IMR-90 (cell line): ENCODE data around the gene MAFF. TPM values are rescaled to one million over a fixed set of nuclear protein-coding genes. Genes with fewer than 3 reads are reported as not detected.

Experiments used
- ATAC-seq: fragments of 200-7000 bp; cut with Tn5 transposase; 2 replicates; pipeline ENCODE4 v1.9.1; 2020; ENCODE audit warnings: low read depth, mild to moderate bottlenecking, moderate library complexity
- BruUV-seq: library from RNA; stranded (reverse); fragments of 400-500 nt; replicated peaks from 2 replicates; lab custom pipeline; 2021; lab: Mats Ljungman, UMichigan
- CTCF ChIA-PET: fragments of 300-600 bp; formaldehyde crosslinking; extraction: SDS; loops from one replicate; lab custom pipeline; 2021; ENCODE audit warnings: antibody characterized with exemption; lab: Yijun Ruan, JAX
- POLR2A ChIA-PET: fragments of 300-600 bp; sonication (Branson Sonifier 250); formaldehyde crosslinking; loops from one replicate; lab custom pipeline; 2022; ENCODE audit warnings: antibody characterized with exemption; ENCODE audit not compliant: unreplicated experiment; lab: Charles Lee
- DNase-seq: peaks from one replicate; pipeline ENCODE4 v3.0.0; 2013
- H2AFZ ChIP-seq: replicated peaks from 2 replicates; pipeline ENCODE3; 2013; ENCODE audit warnings: low read length, mild to moderate bottlenecking; ENCODE audit not compliant: poor library complexity
- H2AK5ac ChIP-seq: 2 replicates; pipeline ENCODE4 v1.6.1; 2013; ENCODE audit warnings: low read depth, low read length, inconsistent platforms
- H2AK9ac ChIP-seq: replicated peaks from 2 replicates; pipeline ENCODE3; 2013; ENCODE audit warnings: mild to moderate bottlenecking, low read depth, low read length, moderate library complexity; ENCODE audit not compliant: poor library complexity
- H2BK120ac ChIP-seq: 2 replicates; pipeline ENCODE4 v1.6.1; 2013; ENCODE audit warnings: low read depth, low read length, inconsistent platforms
- H2BK15ac ChIP-seq: 3 replicates; pipeline ENCODE4 v1.6.1; 2013; ENCODE audit warnings: low read depth, low read length, inconsistent platforms
- H2BK20ac ChIP-seq: 2 replicates; pipeline ENCODE4 v1.6.1; 2013; ENCODE audit warnings: low read depth, mild to moderate bottlenecking, inconsistent platforms, low read length, moderate library complexity
- H2BK5ac ChIP-seq: 2 replicates; pipeline ENCODE4 v1.6.1; 2013; ENCODE audit warnings: mild to moderate bottlenecking, low read depth, low read length, inconsistent platforms; ENCODE audit not compliant: poor library complexity, severe bottlenecking
- H3K14ac ChIP-seq: replicated peaks from 2 replicates; pipeline ENCODE4 v1.6.1; 2013; ENCODE audit warnings: low read depth, low read length, inconsistent platforms
- H3K18ac ChIP-seq: 2 replicates; pipeline ENCODE4 v1.6.1; 2013; ENCODE audit warnings: low read depth, low read length, control low read depth
- H3K23ac ChIP-seq: 2 replicates; pipeline ENCODE4 v1.6.1; 2013; ENCODE audit warnings: low read depth, low read length, inconsistent platforms
- H3K27ac ChIP-seq: 2 replicates; pipeline ENCODE4 v1.5.1; 2013; ENCODE audit warnings: mild to moderate bottlenecking, control low read depth, low read length; ENCODE audit not compliant: insufficient read depth
- H3K27me3 ChIP-seq: 2 replicates; pipeline ENCODE4 v1.6.1; 2013; ENCODE audit warnings: low read length; ENCODE audit not compliant: control insufficient read depth, insufficient read depth
- H3K36me3 ChIP-seq: 2 replicates; pipeline ENCODE4 v1.6.1; 2013; ENCODE audit warnings: low read length, mixed read lengths; ENCODE audit not compliant: control insufficient read depth, insufficient read depth
- H3K4ac ChIP-seq: 2 replicates; pipeline ENCODE4 v1.6.1; 2013; ENCODE audit warnings: low read depth, low read length, inconsistent platforms
- H3K4me1 ChIP-seq: 2 replicates; pipeline ENCODE4 v1.6.1; 2013; ENCODE audit warnings: low read length, mixed read lengths; ENCODE audit not compliant: control insufficient read depth, insufficient read depth
- H3K4me2 ChIP-seq: 2 replicates; pipeline ENCODE4 v1.6.1; 2013; ENCODE audit warnings: low read depth, mild to moderate bottlenecking, control low read depth, low read length, moderate library complexity
- H3K4me3 ChIP-seq: 2 replicates; pipeline ENCODE4 v1.5.1; 2013; ENCODE audit warnings: low read depth, mild to moderate bottlenecking, control low read depth, low read length, moderate library complexity; ENCODE audit not compliant: insufficient read depth
- H3K56ac ChIP-seq: 2 replicates; pipeline ENCODE4 v1.6.1; 2013; ENCODE audit warnings: low read length, inconsistent platforms; ENCODE audit not compliant: insufficient read depth; ENCODE audit errors: extremely low read depth
- H3K79me1 ChIP-seq, 2 experiments: 2 replicates each; pipeline ENCODE4 v1.6.1; 2013; ENCODE audit warnings: low read length in 2 of 2, inconsistent platforms in 1 of 2, low read depth in 1 of 2
- H3K9ac ChIP-seq: 2 replicates; pipeline ENCODE4 v1.6.1; 2013; ENCODE audit warnings: low read depth, low read length, control low read depth
- H3K9me1 ChIP-seq: 2 replicates; pipeline ENCODE4 v1.6.1; 2013; ENCODE audit warnings: low read length, inconsistent platforms; ENCODE audit not compliant: insufficient read depth
- H3K9me3 ChIP-seq: 2 replicates; pipeline ENCODE4 v1.6.1; 2013; ENCODE audit warnings: low read length; ENCODE audit not compliant: control insufficient read depth, insufficient read depth
- H4K20me1 ChIP-seq: 2 replicates; pipeline ENCODE4 v1.6.1; 2013; ENCODE audit warnings: low read length, inconsistent platforms; ENCODE audit not compliant: insufficient read depth
- H4K5ac ChIP-seq: 2 replicates; pipeline ENCODE4 v1.6.1; 2013; ENCODE audit warnings: mild to moderate bottlenecking, low read depth, low read length, control low read depth
- H4K8ac ChIP-seq, 2 experiments: 2 replicates each; pipeline ENCODE4 v1.6.1; 2013; ENCODE audit warnings: low read depth in 2 of 2, low read length in 2 of 2, control low read depth in 1 of 2, inconsistent platforms in 1 of 2
- H4K91ac ChIP-seq: 2 replicates; pipeline ENCODE4 v1.6.1; 2013; ENCODE audit warnings: low read depth, low read length, inconsistent platforms; ENCODE audit not compliant: insufficient read depth
- CEBPB ChIP-seq: IDR thresholded peaks from 2 replicates; pipeline ENCODE4 v1.6.1; 2012; ENCODE audit warnings: low read depth, low read length, improper control_type of control experiment
- CHD1 ChIP-seq: IDR thresholded peaks from 2 replicates; pipeline ENCODE4 v1.6.1; 2012; ENCODE audit warnings: low read depth, low read length, improper control_type of control experiment
- MXI1 ChIP-seq: IDR thresholded peaks from 2 replicates; pipeline ENCODE4 v1.6.1; 2012; ENCODE audit warnings: low read depth, mild to moderate bottlenecking, low read length, moderate library complexity, borderline replicate concordance
- NFE2L2 ChIP-seq: fragments of 150-350 bp; IDR thresholded peaks from 2 replicates; pipeline ENCODE4 v1.6.1; 2016; ENCODE audit warnings: low read depth, mild to moderate bottlenecking, low read length
- POLR2A ChIP-seq: IDR thresholded peaks from 2 replicates; pipeline ENCODE4 v1.6.1; 2012; ENCODE audit warnings: mild to moderate bottlenecking, low read depth, low read length
- RAD21 ChIP-seq: IDR thresholded peaks from 2 replicates; pipeline ENCODE4 v1.6.1; 2012; ENCODE audit warnings: low read length, improper control_type of control experiment
- RCOR1 ChIP-seq: IDR thresholded peaks from 2 replicates; pipeline ENCODE4 v1.6.1; 2012; ENCODE audit warnings: mild to moderate bottlenecking, low read length, improper control_type of control experiment; ENCODE audit not compliant: insufficient replicate concordance
- RFX5 ChIP-seq: IDR thresholded peaks from 2 replicates; pipeline ENCODE4 v1.8.0; 2012; ENCODE audit warnings: low read depth, mild to moderate bottlenecking, low read length, moderate library complexity
- WGBS, 2 experiments: methylation state at CpG; one replicate each; pipeline versions ENCODE4 v1.1.5 to v1.1.7; 2013; ENCODE audit warnings: missing lambda C conversion rate in 2 of 2; ENCODE audit not compliant: insufficient read length in 1 of 2; ENCODE audit errors: extremely low coverage in 2 of 2; 5-methylcytosine and 5-hydroxymethylcytosine counted together
- dilution Hi-C: fragments of 300-500 bp; cut with HindIII; formaldehyde crosslinking; loops from one replicate; pipeline ENCODE4 v1.14.3; 2018; ENCODE audit warnings: low sequenced_read_pairs; ENCODE audit not compliant: unreplicated experiment
- in situ Hi-C: fragments of 300-500 bp; cut with MboI; formaldehyde crosslinking; loops from 3 replicates; pipeline ENCODE4 v1.14.3; 2019; ENCODE audit warnings: low sequenced_read_pairs, inconsistent platforms, mixed read lengths
- intact Hi-C: fragments of 100-400 bp; cut with micrococcal nuclease; formaldehyde crosslinking; loops from 2 replicates; pipeline ENCODE4 v1.10.0; 2022
- polyA plus RNA-seq, 3 experiments: library from polyadenylated mRNA; depleted of rRNA; stranded (reverse); fragments of >200 nt; gene quantifications; 2 replicates each; pipeline ENCODE4 v1.2.3, GENCODE V29; 2012; ENCODE audit warnings: low replicate concordance in 1 of 3
- total RNA-seq: library from RNA; depleted of rRNA; stranded (reverse); fragments of >200 nt; gene quantifications from 2 replicates; pipeline ENCODE4 v1.2.3, GENCODE V29; 2012
- TF ChIP-seq, protein P1 (sequence below): fragments of 150-350 bp; IDR thresholded peaks from 2 replicates; pipeline ENCODE4 v1.6.1; 2016; ENCODE audit warnings: low read depth, mild to moderate bottlenecking, low read length, moderate library complexity, borderline replicate concordance
- TF ChIP-seq, protein P2 (sequence below): conservative IDR thresholded peaks from 2 replicates; pipeline ENCODE4 v1.5.1; 2012; ENCODE audit warnings: mild to moderate bottlenecking, low read depth, low read length, improper control_type of control experiment

The MAFF gene
- total and polyA plus RNA-seq, 2 of the 4 experiments (the other 2 are of a cell fraction) = 18.3 to 25.9 TPM

DNA sequence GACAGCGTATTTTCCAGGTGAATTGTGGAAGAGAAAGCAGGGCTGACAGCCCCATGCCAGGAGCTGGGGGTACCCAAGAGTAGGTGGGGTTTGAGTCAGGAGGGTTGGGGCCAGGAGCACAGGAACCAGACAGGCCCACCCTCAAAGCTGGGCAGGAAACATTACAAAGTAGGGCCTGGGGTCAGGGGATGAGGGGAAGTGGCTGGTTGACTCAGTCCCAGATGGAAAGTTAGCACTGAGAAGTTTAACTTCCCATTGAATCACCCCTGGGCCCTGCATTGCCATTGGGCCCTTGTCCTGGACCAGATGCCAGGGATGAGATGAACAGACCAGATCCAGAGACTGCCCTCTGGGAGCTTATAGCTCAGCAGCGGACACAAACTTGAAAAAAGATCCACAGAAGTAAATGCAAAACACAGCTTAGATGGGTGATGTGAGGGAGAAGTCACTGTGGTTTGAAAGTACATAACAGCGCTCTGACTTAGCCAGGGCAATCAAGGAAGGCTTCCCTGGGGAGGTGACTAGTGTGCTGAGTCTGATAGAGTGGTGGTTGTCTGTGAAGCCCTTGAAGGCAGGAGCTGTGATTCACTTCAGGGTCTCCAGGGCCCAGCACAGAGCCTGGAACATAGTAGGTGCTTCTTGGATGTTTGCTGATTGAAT lies 2.2 kb downstream of the MAFF start:
- H3K18ac ChIP-seq = no peak overlapping the region
- ATAC-seq (no peak), DNase-seq (peak; percentile 83)
- H3K4me2 ChIP-seq = peak overlapping the region; percentile 99
- H3K36me3 ChIP-seq = peaks cover 1% of the 10 kb centered on the region; the same call in 1 of the 2 replicates
- dilution Hi-C loops = no loop called here
- TF ChIP-seq, protein P1, sequence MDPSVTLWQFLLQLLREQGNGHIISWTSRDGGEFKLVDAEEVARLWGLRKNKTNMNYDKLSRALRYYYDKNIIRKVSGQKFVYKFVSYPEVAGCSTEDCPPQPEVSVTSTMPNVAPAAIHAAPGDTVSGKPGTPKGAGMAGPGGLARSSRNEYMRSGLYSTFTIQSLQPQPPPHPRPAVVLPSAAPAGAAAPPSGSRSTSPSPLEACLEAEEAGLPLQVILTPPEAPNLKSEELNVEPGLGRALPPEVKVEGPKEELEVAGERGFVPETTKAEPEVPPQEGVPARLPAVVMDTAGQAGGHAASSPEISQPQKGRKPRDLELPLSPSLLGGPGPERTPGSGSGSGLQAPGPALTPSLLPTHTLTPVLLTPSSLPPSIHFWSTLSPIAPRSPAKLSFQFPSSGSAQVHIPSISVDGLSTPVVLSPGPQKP = no peak
- TF ChIP-seq, protein P2, sequence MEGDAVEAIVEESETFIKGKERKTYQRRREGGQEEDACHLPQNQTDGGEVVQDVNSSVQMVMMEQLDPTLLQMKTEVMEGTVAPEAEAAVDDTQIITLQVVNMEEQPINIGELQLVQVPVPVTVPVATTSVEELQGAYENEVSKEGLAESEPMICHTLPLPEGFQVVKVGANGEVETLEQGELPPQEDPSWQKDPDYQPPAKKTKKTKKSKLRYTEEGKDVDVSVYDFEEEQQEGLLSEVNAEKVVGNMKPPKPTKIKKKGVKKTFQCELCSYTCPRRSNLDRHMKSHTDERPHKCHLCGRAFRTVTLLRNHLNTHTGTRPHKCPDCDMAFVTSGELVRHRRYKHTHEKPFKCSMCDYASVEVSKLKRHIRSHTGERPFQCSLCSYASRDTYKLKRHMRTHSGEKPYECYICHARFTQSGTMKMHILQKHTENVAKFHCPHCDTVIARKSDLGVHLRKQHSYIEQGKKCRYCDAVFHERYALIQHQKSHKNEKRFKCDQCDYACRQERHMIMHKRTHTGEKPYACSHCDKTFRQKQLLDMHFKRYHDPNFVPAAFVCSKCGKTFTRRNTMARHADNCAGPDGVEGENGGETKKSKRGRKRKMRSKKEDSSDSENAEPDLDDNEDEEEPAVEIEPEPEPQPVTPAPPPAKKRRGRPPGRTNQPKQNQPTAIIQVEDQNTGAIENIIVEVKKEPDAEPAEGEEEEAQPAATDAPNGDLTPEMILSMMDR = no peak
- TF ChIP-seq RCOR1 = no peak
- TF ChIP-seq CHD1 = 0 out of 2 replicates have a peak, but pooled peaks have one; percentile 59
- no peak for TF ChIP-seq RAD21
- no peak for TF ChIP-seq CEBPB
- TF ChIP-seq NFE2L2 = no peak
- TF ChIP-seq RFX5 = no peak
- peak; percentile 56; the same call in 1 of the 2 replicates for TF ChIP-seq POLR2A
- TF ChIP-seq MXI1 = no peak
- H2BK5ac ChIP-seq = peak overlapping the region; percentile 96
- no peaks in the 10 kb centered on the region for H3K27me3 ChIP-seq
- POLR2A ChIA-PET = interaction anchor here (0.5 kb wide), 2 partner anchors 107 to 112 kb away, joined by 5 read pairs; no protein-coding TSS in a partner anchor
- intact Hi-C loops = loop anchor here (2.0 kb wide), 1 partner anchor 89 kb away; no protein-coding TSS in a partner anchor
- no peak overlapping the region for H2BK15ac ChIP-seq
- peak overlapping the region; percentile 96 for H3K27ac ChIP-seq
- H4K8ac ChIP-seq = peak overlapping the region in 1 of 2 experiments; percentile 69; a peak in 2 of 4 replicates
- H4K5ac ChIP-seq = peak overlapping the region; percentile 26
- 100% methylated on average over 1 of the region's 3 CpGs; no CpG with 5 or more reads in 1 of the 2 experiments for WGBS, 2 experiments
- H2AFZ ChIP-seq = no peak overlapping the region
- no peak overlapping the region; the same call in 1 of the 2 replicates for H2BK120ac ChIP-seq
- H4K20me1 ChIP-seq = peaks cover 64% of the 10 kb centered on the region
- peak overlapping the region; percentile 67 for H3K4me3 ChIP-seq
- peak overlapping the region; percentile 80; the same call in 1 of the 2 replicates for H3K23ac ChIP-seq
- CTCF ChIA-PET = no interaction called here
- H3K4me1 ChIP-seq = peaks cover 26% of the 10 kb centered on the region
- peak overlapping the region; percentile 85; the same call in 1 of the 2 replicates for H3K4ac ChIP-seq
- in situ Hi-C loops = no loop called here
- BruUV-seq = no TSS peak
- H3K9me1 ChIP-seq = peaks cover 33% of the 10 kb centered on the region
- H3K56ac ChIP-seq = no peak overlapping the region
- peak overlapping the region; percentile 79 for H3K14ac ChIP-seq
- H2BK20ac ChIP-seq = no peak overlapping the region
- H3K79me1 ChIP-seq = peaks cover 3 to 63% of the 10 kb centered on the region in 2 experiments; a peak in 3 of 4 replicates
- no peaks in the 10 kb centered on the region for H3K9me3 ChIP-seq
- H2AK9ac ChIP-seq = peak overlapping the region; percentile 88
- H2AK5ac ChIP-seq = peak overlapping the region; percentile 24; the same call in 1 of the 2 replicates
- peak overlapping the region; percentile 95 for H3K9ac ChIP-seq
- H4K91ac ChIP-seq = no peak overlapping the region
